ENCODE measurements around the gene BRSK1.

DNA sequence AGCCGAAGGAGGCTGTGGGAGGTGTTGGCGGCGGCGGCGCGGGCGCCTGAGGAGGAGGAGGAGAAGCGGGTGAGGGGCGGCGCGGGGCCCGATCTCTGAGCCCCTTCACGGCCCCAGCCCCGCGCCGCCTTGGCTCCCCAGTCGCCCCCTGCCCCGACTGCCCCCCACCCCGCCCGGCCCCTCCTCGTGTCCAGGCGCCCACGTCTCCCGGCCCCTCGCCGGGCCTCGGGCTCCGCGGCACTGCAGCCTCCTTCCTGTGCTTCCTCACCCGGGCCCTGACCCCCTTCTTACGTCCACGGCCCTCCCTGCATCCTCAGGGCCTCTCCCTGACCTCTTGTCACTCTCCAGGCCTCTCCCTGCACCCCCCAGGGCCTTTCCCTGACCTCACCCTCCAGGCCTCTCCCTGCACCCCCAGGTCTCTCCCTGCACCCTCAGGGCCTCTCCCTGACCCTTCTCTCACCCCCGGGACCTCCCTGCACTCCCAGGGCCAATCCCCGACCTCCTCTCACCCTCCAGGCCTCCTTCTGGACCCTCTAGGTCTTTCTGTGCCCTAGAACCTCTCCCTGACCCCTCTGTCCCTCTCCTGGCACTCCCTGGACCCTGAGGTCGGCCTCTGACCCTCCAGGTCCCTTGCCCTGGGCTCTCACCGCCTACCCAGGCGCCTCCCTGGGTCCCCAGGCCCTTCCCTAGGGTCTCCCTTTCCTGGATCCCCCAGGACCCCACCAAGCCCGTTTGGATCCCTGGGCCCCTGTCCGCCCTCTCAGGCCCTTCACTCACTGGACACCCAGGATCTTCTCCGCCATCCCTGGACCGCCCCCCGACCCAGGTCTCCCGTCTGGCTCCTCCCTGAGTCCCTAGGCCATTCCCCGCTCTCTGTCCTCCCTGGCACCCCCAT lies 56.3 kb downstream of the BRSK1 start:
- TF ChIP-seq, protein P1, sequence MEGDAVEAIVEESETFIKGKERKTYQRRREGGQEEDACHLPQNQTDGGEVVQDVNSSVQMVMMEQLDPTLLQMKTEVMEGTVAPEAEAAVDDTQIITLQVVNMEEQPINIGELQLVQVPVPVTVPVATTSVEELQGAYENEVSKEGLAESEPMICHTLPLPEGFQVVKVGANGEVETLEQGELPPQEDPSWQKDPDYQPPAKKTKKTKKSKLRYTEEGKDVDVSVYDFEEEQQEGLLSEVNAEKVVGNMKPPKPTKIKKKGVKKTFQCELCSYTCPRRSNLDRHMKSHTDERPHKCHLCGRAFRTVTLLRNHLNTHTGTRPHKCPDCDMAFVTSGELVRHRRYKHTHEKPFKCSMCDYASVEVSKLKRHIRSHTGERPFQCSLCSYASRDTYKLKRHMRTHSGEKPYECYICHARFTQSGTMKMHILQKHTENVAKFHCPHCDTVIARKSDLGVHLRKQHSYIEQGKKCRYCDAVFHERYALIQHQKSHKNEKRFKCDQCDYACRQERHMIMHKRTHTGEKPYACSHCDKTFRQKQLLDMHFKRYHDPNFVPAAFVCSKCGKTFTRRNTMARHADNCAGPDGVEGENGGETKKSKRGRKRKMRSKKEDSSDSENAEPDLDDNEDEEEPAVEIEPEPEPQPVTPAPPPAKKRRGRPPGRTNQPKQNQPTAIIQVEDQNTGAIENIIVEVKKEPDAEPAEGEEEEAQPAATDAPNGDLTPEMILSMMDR (conservative IDR thresholded peaks at IDR 0.05 in 1 of 2, IDR thresholded peaks at IDR 0.05 in 1 of 2; ENCODE audit: low read depth in 1 of 2, low read length in 2 of 2) = no peak
- TF ChIP-seq EZH2 (IDR thresholded peaks at IDR 0.05; ENCODE audit: low read length, missing control alignments) = no peak

All from fibroblast of lung (primary cell).